Measurements from ENCODE around the gene INPP5F.
"Not testable (repeated sequence)": the region's sequence is repeated elsewhere in the genome, so short reads cannot be mapped to it uniquely, and the experiment has no call there.

INPP5F gene

GRCh38 chr10:119772334-119772733, 46.5 kb downstream of the INPP5F start:
- no peak for TF ChIP-seq BACH2 (CRISPR knock-in tag; IDR thresholded peaks at IDR 0.05; ENCODE audit: borderline replicate concordance)
- no peak for TF ChIP-seq PATZ1 (CRISPR knock-in tag; IDR thresholded peaks at IDR 0.05; ENCODE audit: borderline replicate concordance)
- TF ChIP-seq ISL1 (CRISPR knock-in tag; IDR thresholded peaks at IDR 0.05): no peak
- TF ChIP-seq ZFP3 (CRISPR knock-in tag; IDR thresholded peaks at IDR 0.05): no peak
- no peak for TF ChIP-seq CREB5 (CRISPR knock-in tag; IDR thresholded peaks at IDR 0.05; ENCODE audit: low read depth)
- no peak for TF ChIP-seq SNAI2 (CRISPR knock-in tag; IDR thresholded peaks at IDR 0.05)
- no peak for TF ChIP-seq CSRNP3 (CRISPR knock-in tag; IDR thresholded peaks at IDR 0.05)
- no peak for TF ChIP-seq TSHZ2 (CRISPR knock-in tag; IDR thresholded peaks at IDR 0.05)
- TF ChIP-seq CSDC2 (CRISPR knock-in tag; IDR thresholded peaks at IDR 0.05): no peak
- no peak for TF ChIP-seq ZNF8 (CRISPR knock-in tag; IDR thresholded peaks at IDR 0.05)
- no peak for TF ChIP-seq GLIS3 (CRISPR knock-in tag; IDR thresholded peaks at IDR 0.05)
- TF ChIP-seq TOX (CRISPR knock-in tag; IDR thresholded peaks at IDR 0.05; ENCODE audit: borderline replicate concordance): no peak
- TF ChIP-seq ZNF565 (CRISPR knock-in tag; conservative IDR thresholded peaks at IDR 0.05; ENCODE audit: low read depth): no peak
- TF ChIP-seq POU6F1 (CRISPR knock-in tag; IDR thresholded peaks at IDR 0.05; ENCODE audit: borderline replicate concordance, low read depth): no peak
- no peak for TF ChIP-seq OSR1 (CRISPR knock-in tag; IDR thresholded peaks at IDR 0.05)
- TF ChIP-seq ZNF70 (CRISPR knock-in tag; IDR thresholded peaks at IDR 0.05): no peak
- no peak for TF ChIP-seq TCF4 (CRISPR knock-in tag; IDR thresholded peaks at IDR 0.05; ENCODE audit: borderline replicate concordance)
- no peak for TF ChIP-seq ESRRG (CRISPR knock-in tag; IDR thresholded peaks at IDR 0.05)
- TF ChIP-seq PPARA (CRISPR knock-in tag; IDR thresholded peaks at IDR 0.05; ENCODE audit: borderline replicate concordance): no peak
- no peak for ATAC-seq

GRCh38 chr10:119773041-119773440, 47.2 kb downstream of the INPP5F start:
- not testable (repeated sequence) for ATAC-seq

GRCh38 chr10:119775529-119775928, 49.7 kb downstream of the INPP5F start:
- no peak for ATAC-seq
- no peak for TF ChIP-seq OSR1 (CRISPR knock-in tag; IDR thresholded peaks at IDR 0.05)

- no peak for ATAC-seq
- TF ChIP-seq CSDC2 (CRISPR knock-in tag; IDR thresholded peaks at IDR 0.05) (no peak), ZNF8 (CRISPR knock-in tag; IDR thresholded peaks at IDR 0.05) (no peak), ZNF70 (CRISPR knock-in tag; IDR thresholded peaks at IDR 0.05) (no peak), OSR1 (CRISPR knock-in tag; IDR thresholded peaks at IDR 0.05) (no peak), CREB5 (CRISPR knock-in tag; IDR thresholded peaks at IDR 0.05; ENCODE audit: low read depth) (no peak), TOX (CRISPR knock-in tag; IDR thresholded peaks at IDR 0.05; ENCODE audit: borderline replicate concordance) (no peak), ZFP3 (CRISPR knock-in tag; IDR thresholded peaks at IDR 0.05) (no peak), PPARA (CRISPR knock-in tag; IDR thresholded peaks at IDR 0.05; ENCODE audit: borderline replicate concordance) (no peak), TCF4 (CRISPR knock-in tag; IDR thresholded peaks at IDR 0.05; ENCODE audit: borderline replicate concordance) (no peak), BACH2 (CRISPR knock-in tag; IDR thresholded peaks at IDR 0.05; ENCODE audit: borderline replicate concordance) (no peak), POU6F1 (CRISPR knock-in tag; IDR thresholded peaks at IDR 0.05; ENCODE audit: borderline replicate concordance, low read depth) (no peak)
These were observed 50.7 kb downstream of the INPP5F start for GRCh38 chr10:119776536-119776935.

Data from SK-N-SH treated with all-trans-retinoic acid at 6 μM for 48 hours (cell line).